T-helper 2 cell (primary cell): ENCODE measurements around the gene C2orf42.
"Not testable (repeated sequence)": the region's sequence is repeated elsewhere in the genome, so short reads cannot be mapped to it uniquely, and the experiment has no call there.

ENCODE experiments used
- DNase-seq, 5 experiments: peaks; one replicate each; pipeline versions ENCODE4 v3.0.0 to v3.0.0-alpha.2; 2012 to 2022

Gene C2orf42

DNA sequence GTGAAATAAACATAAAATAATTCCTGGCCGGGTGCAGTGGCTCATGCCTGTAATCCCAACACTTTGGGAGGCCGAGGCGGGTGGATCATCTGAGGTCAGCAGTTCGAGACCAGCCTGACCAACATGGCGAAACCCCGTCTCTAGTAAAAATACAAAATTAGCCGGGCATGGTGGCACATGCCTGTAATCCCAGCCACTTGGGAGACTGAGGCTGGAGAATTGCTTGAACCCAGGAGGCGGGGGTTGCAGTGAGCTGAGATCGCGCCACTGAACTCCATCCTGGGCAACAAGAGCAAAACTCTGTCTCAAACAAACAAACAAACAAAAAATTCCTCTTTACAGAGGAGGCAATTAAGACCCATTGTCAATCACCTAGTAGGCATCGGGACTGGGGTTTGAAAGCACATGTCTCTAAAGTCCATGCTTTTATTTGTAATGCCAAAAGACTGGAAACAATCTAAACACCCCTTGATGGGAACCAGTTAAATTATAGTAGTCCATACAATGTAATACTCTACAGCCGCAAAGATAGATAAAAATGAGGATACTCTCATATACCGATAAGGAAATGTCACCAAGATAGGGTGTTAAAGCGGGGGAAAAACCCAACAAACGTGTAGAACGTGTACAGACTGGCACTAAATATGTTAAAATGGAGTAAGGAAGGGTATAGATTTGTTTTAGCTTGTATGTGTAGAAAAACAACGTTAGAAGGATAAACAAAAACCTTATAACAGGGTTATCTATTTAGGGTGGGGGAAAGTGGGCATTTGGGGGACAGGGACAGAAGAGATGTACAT is 59.3 kb downstream of the C2orf42 start:
- DNase-seq: peak in 1 of 5 experiments; percentile 69

DNA sequence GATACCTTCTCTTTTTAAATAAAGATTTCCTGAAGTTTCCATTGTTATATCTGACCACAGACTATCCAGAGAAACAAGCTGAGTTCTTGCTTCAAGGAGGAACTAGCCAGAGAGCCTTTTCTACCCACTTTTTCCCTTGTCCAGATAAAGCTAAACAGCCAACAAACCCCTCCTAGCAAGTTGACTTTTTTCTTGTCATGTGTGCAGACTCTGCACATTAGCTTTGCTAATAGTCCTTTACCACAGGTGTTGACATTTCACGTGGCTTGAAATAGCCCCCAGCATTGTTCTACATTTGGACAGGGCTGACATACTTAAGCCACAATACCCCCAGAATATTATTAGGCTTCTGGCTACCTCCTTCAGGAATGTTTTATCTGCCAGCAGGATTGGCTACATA is 62.8 kb downstream of the C2orf42 start:
- no peak for DNase-seq

DNA sequence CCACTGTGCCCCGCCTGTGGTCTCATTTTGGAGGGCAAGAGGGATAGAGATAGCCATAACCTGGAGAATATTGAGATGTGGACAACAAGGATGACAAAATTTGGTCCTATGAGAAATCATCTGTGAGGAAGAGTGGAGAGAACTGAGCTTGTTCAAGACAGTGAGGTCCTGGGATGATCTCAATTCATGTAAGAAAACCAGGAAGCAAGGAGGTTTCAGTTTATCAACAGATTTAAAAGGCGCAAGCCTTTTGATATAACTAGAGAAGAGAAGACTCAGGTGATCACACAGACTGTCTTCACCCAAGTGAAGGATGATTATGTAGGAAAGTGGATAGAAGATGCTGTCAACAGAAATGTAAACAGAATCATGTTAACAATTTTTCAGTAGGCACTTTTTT is 64.4 kb downstream of the C2orf42 start:
- no peak for DNase-seq

DNA sequence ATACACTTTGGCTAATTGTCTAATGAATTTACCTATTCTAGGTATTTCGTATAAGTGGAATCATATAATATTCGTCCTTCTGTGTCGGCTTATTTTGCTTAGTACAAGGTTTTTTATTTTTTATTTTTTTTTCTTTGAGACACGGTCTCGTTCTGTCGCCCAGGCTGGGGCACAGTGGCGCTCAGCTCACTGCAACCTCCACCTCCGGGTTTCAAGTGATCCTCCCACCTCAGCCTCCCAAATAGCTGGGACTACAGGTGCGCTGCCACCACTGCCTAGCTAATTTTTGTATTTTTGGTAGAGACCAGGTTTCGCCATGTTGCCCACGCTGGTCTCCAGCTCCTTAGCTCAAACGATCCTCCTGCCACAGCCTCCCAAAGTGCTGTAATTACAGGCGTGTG is 65.3 kb downstream of the C2orf42 start:
- DNase-seq: no peak

DNA sequence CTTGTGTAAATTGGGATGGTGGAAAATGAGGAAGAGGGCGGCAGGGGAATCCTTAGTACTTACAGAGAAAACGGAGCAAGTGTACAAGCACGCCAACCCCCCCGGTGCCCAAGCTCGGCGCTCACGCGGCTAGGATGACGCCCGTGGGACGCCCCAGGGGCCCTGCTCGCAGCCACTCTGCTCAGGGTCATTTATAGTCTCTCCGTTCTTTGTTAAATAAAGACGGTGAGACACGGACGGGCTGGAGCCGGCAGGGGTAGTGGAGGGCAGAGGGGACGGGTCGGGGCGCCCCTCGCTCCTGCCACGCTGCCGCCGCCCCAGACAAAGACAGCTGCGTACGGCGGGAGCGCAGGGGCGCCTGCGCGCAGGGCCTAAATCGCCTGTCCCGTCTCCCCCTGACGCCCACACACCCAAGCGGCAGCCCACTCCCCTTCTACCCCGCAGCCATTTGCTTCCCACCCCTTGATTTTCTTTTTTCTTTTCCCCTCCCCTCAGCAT is 65.8 kb downstream of the C2orf42 start:
- peak in 4 of 5 experiments; percentile 40 to 77 (median 52) for DNase-seq

DNA sequence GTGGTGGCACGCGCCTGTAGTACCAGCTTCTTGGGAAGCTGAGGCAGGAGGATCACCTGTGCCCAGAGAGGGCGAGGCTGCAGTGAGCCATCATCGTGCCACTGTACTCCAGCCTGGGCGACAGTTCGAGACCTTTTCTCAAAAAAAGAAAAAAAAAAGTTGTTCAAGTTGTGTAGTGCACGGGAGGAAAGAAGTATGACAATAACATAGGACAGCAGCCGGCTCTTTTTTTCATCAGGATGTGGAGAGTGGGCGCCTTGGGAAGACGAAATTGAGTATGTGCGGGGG is 67.0 kb downstream of the C2orf42 start:
- DNase-seq: no peak

DNA sequence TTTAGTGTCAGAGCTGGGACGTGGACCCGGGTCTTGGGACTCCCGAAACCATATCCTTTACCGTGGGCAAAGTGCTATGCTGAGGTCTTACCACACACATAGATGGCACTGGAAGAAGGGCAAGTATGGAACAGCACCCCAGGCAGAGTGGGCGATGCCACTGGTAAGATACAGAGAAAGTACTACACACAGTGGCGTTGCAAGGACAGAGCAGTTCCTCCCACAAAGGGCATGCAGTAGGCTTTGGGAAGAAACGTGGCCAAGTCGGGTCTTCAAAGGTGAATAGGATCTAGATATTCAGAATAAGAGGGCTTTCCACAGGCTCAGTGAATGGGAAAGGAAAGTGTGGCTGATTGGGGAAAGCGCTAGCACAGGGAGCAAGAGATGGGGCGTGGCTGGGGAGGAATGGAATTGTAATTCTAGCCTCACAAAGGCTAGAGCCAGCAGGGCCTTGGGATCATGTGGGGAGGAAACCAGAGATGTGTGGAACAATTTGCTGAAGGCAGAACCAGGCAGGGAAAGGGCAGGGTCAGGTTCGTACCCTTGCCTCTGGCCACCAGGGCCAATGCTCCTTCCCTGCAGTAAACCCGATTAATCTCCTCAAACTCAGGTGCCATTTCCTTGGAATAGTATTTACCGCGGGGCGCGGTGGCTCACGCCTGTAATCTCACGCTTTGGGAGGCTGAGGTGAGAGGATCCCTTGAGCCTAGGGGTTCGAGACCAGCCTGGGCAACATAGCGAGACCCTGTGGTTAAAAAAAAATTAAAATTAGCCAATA is 67.6 kb downstream of the C2orf42 start:
- DNase-seq: no peak

DNA sequence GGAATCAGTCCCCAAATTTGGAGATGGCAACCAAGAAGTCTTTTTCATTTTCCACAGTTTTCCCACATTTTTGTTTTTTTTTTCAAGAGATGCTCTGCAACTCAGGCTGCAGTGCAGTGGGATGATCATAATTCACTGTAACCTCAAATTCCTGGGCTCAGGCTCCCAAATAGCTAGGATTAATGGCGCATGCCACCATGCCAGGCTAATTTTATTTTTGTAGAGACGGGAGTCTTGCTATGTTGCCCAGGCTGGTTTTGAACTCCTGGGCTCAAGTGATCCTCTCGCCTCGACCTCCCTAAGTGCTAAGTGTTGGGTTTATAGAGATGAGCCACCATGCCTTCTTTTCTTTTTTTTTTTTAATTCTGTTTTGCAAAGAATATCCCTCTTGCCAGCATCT is 68.3 kb downstream of the C2orf42 start:
- no peak for DNase-seq

DNA sequence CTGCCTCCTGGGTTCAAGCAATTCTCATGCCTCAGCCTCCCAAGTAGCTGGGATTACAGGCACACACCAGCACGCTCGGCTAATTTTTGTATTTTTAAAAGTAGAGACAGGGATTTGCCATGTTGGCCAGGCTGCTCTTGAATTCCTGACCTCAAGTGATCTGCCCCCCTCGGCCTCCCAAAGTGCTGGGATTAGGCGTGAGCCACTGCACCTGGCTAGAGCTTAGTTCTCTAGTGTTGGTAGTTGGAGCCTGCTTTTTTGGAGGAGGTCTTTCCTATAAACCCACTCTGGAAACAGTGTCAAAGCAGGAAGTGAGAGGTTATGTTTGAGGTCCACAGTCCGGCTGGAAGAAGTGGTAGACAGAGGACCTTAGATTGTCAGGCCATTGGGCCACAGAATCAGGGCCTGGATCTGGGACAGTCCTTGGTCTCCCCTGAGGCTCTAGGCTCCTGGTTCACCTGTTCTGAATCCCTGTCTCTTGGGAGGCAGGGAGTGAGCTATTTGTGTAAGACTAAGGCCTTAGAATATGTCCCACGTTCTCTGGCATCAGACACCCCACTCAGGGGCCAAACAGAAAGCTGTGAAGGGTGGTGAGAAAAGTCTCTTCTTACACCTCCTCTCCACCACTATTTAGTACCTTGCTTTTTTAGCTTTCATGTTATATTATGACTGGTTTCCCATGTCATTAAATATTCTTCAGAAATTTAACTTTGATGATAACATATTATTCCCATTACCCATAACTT is 69.0 kb downstream of the C2orf42 start:
- no peak for DNase-seq

DNA sequence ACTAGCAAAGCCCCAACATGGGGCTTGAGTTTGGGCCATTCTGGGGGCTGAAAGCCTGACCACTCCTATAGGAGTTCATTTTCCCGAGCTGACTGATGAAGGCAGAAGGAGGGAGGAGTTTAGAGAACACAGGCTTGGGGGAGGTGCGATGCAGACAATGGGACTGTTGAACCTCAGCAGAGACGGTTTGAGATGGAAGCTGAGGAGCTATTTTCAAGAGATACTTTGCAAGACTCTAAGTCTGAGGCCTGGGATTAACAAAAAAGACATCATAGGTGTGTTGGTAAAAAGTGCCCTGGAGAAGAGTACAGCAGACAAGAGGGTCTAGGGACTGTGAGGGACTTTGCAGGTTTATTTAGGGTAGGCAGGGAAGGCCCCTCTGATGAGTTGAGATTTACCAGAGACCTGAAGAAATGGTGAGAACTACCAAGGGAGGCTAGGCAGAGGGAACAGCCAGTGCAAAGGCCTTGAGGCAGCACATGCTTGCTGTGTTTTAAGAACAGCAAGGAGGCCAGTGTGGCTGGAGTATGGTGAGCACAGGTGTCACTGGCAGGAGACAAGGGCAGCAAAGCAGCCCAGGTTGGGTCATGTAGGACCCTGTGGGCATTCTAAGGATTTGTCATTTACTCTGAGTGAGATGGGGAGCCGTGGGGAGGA is 71.9 kb downstream of the C2orf42 start:
- no peak for DNase-seq

DNA sequence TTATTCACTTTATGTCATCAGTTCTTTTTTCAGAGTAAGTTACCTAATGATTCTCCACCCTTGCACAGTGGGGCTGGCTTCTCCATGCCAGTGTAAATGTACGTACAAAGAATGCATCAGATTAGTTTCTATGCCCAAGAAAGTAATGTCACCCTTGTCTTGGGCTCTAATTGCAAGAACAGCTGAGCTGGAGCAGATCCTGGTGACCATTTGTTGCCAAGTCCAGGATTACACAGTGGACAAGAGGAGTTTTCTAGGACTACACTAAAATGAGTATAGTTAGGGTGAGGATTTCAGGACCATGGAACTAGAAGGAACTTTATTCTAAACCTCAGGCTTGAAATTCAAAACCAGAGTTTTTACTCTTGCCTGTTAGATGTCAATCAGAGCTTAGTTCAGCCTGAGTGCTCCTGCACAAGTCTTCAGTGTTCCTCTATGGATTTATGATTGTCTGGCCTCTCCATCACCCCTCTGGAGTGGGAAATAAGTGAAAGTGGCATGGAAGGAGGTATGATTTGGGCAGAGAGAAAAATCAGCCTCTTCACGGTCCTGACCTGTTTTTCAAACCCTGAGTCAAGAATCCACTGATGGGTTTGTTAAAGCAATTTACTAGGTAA is 73.8 kb downstream of the C2orf42 start:
- no peak for DNase-seq

DNA sequence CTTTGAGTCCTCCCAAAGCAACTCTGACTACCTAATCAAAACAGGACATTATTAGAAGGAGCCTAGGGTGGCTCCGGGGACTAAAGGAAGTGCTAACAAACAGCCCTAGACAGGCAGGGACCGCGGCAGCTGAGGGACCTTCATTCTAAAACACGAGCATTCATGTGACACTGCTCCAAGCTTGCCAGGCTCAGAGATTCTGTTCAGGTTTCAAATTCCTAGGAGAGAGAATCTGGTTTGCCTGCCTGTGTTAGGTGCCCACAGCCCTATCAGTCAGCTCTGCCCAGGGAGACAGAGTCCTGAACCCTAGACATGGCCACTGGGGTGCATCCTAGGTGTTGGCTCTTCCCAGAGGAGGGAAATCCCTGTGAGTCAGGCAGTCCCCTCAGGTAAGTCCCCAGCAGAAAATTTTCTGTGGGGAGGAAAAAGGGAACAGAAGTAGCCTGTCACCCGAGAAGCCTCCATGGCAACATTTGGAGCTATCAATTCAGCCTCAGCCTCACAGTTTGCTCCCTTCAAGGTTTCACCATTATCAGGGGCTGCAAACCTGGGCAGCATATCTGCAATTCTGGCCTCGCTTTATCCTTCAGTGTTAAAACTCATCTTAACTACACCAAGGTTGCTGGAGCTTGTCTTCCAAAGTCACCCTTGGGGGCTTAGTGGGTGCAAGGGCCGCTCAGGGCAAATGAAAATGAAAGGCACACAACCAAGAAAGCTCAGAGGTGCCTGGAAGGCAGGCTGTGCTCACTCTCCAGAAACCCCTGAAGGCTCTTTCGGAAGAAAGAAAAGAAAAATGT is 75.0 kb downstream of the C2orf42 start:
- DNase-seq: no peak

DNA sequence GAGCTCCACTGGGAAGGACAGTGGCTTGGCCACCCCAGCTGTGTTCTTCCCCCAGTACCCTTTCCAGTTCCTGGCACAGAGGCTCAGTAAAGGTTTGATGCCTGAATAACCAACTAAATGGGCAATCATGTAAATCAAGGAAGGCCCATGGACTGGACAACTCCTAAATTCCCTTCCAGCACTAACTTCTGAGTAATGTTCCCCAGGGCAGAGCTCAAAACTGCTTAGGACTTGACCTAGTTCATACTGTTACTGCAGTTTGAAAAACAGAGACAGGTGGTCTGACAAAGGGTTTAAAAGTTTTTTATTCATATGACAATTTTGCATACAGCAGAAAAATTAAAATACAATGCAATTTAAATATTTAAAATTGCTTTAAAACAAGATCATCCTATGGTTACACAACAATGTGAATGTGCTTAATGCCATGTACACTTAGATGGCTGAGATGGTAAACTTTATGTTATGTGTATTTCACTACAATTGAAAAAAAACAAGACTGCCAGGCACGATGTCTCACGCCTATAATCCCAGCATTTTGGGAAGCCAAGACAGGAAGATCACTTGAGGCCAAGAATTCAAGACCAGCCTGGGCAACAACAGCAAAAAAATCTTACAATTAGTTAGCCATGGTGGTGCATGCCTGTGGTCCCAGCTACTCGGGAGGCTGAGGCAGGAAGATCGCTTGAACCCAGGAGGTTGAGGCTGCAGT is 77.3 kb downstream of the C2orf42 start:
- DNase-seq: no peak

DNA sequence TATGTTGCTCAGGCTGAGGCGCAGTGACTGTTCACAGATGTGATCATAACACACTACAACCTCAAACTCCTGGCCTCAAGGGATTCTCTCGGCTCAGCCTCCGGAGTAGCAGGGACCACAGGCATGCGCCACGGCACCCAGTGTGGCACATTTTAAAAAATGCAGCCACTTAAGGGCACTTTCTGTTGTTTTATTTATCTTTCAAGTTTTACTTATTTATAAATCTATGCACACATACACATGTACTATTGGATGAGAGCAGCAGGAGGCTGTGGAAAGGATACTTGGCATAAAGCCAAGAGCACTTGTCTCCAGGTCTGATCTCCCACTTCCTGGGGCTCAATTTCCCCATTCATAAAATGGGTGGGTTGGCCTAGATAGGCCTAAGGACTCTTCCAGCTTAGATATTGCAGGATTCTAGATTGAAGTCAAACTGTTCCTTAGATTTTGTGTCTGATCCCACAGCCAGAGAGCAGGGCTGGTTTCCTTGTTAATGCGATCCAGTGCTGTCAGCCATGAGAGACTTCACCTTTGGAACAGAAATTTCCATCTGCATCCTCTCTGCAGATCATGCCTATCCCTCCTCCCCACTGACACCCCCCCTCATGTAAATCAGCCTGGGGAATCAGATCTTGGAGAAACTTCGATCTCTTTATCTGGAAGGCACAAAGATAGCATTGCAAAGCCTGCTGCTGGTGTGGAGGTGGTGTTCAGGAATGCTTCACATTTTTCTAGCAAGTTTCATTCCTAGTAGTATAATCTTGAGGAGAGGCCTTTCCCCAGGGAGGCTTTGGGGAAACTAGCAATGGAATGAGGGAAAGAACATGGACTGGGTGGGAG is 78.8 kb downstream of the C2orf42 start:
- DNase-seq: no peak

DNA sequence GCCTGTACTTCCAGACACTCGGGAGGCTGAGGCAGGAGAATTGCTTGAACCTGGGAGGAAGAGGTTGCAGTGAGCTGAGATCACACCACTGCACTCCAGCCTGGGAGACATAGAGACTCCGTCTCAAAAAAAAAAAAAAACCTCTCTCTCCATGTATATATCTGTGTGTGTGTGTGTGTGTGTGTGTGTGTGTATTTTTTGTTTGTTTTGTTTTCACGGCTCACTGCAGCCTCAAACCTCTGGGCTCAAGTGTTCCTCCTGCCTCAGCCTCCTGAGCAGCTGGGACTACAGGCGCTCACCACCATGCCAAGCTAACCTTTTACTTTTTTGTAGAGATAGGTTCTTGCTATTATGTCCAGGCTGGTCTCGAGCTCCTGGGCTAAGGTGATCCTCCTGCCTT is 80.4 kb downstream of the C2orf42 start:
- DNase-seq: not testable (repeated sequence)

DNA sequence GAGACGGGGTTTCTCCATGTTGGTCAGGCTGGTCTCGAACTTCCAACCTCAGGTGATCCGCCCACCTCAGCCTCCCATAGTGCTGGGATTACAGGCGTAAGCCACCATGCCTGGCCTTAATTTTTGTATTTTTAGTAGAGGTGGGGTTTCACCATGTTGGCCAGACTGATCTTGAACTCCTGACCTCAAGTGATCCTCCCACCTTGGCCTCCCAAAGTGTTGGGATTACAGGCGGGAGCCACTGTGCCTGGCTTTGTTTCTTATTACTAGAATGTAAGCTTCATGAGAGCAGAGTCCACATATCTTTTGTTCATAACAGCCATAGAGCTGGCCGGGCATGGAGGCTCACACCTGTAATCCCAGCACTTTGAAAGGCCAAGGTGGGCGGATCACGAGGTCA is 84.7 kb downstream of the C2orf42 start:
- DNase-seq: not testable (repeated sequence)

DNA sequence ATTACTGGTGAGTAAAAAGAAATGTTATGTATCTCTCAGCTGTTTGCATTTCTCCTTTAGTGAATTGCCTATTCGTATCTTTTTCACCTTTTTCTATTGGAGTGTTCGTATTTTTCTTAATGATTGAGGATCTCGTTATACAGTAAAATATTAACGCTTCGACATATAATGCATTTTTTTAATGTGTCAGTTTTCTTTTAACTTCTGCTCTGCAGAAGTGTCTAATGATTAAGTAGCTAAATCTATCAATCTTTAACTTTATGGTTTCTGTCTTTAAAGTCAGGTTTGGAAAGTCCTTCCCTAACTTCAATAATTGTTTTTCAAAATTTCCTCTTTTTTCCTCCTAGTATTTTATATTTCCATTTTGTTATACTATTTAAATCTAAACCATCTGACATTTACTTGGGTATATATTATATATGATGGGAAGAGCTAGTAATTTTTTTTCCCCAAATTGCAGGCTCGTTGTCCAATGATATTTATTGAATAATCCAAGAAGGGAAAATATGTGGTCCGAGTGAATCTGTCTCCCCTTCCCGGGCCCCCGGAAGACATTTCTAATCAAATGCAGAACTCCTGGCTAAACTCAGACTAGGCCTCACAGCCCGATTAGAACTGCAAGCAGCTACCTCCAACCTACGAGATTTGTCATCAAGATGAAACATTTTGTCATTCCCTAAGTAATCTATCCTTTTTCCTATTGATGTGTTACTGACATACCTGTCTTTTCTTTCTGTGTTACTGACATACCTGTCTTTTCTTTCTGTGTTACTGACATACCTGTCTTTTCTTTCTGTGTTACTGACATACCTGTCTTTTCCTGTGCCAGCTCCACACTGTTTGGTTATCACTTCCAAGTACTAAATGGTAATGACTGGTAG is 86.3 kb downstream of the C2orf42 start:
- DNase-seq: peak in 1 of 5 experiments; percentile 74

DNA sequence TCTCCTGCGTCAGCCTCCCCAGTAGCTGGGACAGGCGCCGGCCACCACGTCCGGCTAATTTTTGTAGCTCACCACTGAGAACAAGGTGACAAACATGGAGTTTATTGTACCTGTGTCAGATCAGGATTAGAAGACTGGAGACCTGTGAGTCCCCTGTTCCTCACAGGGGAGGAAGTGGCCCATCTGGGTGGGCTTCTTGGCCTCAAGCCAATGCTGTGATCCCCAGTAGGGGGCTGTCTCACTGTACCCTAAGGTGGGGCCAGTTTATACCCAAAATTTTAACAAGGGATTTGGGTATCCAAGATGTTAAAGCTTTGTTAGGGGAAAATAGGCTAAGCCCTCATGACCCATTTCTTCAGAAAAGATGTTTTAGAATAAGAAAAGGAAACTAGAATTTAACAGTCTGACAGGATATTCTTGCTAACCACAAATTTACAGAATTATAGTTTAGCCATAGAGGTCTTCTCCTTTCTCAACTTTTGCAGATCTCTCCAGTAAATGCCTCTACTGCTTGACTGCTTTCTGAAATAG is 87.2 kb downstream of the C2orf42 start:
- peak in 2 of 5 experiments; percentile 53 to 72 for DNase-seq
